Measurements from ENCODE around the gene SWT1.

DNA sequence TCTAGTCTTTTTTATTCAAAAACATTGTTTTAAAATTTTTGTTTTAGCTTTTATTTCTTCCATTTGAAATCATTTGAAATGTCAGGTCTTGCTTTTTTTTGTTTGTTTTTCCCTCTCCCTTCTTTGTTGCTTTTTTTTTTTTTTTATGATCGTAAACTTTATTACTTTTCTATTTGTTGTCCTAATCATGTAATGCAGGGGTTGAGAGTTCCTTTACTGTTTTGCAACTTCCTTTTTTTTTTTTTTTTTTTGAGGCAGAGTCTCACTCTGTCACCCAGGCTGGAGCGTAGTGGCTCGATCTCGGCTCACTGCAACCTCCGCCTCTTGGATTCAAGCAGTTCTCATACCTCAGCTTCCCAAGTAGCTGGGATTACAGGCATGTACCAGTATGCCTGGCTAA is 135.3 kb downstream of the SWT1 start:
- no peak for TF ChIP-seq POLR2A (IDR thresholded peaks at IDR 0.05)
- TF ChIP-seq, protein P1, sequence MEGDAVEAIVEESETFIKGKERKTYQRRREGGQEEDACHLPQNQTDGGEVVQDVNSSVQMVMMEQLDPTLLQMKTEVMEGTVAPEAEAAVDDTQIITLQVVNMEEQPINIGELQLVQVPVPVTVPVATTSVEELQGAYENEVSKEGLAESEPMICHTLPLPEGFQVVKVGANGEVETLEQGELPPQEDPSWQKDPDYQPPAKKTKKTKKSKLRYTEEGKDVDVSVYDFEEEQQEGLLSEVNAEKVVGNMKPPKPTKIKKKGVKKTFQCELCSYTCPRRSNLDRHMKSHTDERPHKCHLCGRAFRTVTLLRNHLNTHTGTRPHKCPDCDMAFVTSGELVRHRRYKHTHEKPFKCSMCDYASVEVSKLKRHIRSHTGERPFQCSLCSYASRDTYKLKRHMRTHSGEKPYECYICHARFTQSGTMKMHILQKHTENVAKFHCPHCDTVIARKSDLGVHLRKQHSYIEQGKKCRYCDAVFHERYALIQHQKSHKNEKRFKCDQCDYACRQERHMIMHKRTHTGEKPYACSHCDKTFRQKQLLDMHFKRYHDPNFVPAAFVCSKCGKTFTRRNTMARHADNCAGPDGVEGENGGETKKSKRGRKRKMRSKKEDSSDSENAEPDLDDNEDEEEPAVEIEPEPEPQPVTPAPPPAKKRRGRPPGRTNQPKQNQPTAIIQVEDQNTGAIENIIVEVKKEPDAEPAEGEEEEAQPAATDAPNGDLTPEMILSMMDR (IDR thresholded peaks at IDR 0.05 in 8 of 11, conservative IDR thresholded peaks at IDR 0.05 in 3 of 11): no peak

All from spleen (tissue), 7 donors.